ENCODE measurements around the gene RNF213.
"Not testable (repeated sequence)": the region's sequence is repeated elsewhere in the genome, so short reads cannot be mapped to it uniquely, and the experiment has no call there.

RNF213 gene

DNA sequence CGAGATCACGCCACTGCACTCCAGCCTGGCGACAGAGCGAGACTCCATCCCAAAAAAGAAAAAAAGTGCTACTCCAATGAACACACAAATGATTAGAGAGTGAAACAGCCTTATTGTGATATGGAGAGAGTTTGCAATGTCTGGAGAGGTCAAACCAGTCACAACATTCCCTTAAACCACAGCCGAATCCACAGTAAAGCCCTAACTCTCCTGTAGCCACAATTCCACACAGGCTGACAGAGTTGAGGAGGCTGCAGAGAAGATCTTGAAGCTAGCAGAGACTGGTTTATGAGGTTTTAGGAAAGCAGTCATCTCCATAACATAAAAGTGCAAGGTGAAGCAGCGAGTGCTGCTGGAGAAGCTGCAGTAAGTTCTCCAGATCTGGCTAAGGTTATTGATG is 6.7 kb downstream of the RNF213 start:
- in situ Hi-C loops (cut with MboI; ENCODE audit: low sequenced_read_pairs): no loop called here

DNA sequence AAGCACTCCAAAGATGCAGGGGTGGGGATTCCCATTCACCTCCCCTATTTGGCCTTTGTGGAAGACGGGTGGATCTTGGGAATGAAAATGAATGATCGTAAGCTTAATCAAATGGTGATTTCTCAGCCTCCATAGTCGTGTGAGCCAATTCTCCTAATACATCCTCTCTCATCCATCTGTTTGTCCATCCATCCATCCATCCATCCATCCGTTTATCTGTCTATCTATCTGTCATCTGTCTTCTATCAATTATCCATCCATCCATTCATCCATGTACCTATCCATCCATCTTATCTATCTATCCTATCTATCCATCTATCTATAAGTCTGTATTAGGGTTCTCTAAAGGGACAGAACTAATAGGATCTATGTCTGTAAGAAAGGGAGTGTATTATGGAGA is 7.8 kb downstream of the RNF213 start:
- in situ Hi-C loops (cut with MboI; ENCODE audit: low sequenced_read_pairs): no loop called here

DNA sequence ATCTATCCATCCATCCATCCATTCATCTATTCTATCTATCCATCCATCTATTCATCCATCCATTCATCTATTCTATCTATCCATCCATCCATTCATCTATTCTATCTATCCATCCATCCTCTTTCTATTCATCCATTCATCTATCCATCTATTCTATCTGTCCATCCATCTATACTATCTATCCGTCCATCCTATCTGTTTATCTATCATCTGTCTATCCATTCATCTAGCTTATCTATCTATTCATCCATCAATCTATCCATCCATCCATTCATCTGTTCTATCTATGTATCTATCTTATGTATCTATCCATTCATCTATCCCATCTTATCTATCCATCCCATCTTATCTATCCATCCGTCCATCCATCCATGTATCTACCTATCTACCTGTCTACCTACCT is 8.8 kb downstream of the RNF213 start:
- in situ Hi-C loops (cut with MboI; ENCODE audit: low sequenced_read_pairs): no loop called here

DNA sequence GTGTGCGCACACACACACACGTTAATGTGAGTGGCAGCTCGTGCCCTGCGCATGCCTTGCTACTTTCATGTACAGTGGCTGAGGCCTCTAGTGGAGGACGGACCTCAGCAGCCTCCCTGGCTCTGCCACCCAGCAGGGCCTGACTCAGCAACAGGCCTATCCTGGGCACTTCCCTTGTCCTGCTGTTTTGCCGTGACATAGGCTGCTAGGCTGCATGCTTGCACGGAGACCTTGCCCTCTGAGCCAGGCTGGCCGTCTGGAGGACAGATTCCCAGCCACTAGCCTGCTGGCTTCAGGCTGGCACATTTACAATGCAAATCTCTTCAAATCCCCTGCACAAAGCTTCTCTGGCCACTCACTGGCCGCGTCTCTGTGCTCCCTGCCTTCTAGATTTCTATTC is 9.5 kb downstream of the RNF213 start:
- in situ Hi-C loops (cut with MboI; ENCODE audit: low sequenced_read_pairs): no loop called here

DNA sequence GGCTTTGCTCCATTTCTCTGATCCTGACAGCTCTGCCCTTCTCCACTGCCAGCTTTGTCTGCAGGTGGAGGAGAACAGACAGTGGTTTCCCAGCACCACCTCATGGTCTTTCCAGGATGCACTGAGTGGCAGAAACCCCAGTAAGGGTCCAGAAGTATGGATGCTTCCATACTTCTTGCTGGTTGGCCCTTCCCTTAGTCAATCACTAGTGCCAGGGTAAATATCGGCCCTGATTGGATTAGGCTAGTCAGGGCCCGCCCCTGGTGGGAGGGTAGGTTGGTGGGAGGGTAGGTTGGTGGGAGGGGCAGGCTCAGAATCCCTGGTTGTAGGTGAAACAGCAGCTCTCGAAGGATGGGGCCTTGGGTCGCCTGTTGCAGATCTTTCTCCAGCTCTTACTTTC is 10.2 kb downstream of the RNF213 start:
- in situ Hi-C loops (cut with MboI; ENCODE audit: low sequenced_read_pairs): no loop called here

DNA sequence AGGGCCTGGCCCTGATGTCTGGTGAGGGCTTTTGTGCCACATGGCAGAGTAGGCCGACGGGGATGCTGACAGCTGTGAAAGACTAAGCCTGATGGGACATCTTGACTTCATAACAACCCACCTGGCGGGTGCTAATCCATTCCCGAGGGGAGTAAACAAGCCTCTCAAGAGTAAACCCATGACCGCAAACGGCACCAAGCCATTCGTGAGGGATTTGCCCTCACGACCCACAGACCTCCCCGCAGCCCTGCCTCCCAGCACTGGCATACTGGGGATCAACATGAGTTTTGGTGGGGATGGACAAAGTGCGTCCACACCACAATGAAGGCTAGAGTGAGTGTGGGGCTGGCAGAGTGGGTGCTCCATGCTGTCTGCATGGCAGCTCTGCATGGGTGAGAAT is 11.7 kb downstream of the RNF213 start:
- in situ Hi-C loops (cut with MboI; ENCODE audit: low sequenced_read_pairs): no loop called here

DNA sequence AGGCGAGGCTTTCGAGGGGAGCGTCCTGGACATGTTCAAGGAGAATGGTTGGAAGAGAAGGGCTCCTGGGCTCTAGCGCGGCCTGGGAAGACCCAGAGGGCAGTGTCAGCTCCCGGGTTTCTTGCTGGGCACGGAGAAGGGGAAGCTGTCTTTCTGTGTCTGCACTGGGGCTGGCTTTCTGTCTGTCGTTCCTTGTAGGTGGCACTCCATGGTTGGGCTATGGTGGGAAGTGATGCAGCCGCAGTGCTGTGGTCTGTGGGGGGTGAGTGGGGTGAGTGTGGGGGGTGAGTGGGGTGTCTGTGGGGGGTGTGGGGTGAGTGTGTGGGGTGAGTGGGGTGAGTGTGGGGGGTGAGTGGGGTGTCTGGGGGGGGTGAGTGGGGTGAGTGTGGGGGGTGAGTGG is 13.7 kb downstream of the RNF213 start:
- in situ Hi-C loops (cut with MboI; ENCODE audit: low sequenced_read_pairs): no loop called here

DNA sequence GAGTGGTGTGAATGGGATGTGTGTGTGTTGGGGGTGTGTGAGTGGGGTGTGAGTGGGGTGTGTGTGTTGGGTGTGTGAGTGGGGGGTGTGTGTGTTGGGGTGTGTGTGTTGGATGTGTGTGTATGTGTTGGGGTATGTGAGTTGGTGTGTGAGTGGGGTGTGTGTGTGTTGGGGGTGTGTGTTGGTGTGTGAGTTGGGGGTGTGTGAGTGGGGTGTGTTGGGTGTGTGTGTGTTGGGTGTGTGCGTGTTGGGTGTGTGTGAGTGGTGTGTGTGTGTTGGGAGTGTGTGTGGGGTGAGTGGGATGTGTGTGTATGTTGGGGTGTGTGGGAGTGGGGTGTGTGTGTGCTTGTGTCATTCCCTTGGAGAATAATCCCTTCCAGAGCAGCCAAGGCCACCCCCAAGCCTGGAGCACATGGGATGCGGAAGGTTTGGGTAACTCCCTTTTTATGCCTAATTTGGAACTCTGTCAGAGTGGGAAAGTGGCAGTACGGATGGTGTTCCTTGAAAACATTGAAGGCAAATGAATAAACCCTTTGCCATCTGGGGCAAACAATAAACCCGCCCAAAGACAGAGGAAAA is 14.3 kb downstream of the RNF213 start:
- in situ Hi-C loops (cut with MboI; ENCODE audit: low sequenced_read_pairs): no loop called here

DNA sequence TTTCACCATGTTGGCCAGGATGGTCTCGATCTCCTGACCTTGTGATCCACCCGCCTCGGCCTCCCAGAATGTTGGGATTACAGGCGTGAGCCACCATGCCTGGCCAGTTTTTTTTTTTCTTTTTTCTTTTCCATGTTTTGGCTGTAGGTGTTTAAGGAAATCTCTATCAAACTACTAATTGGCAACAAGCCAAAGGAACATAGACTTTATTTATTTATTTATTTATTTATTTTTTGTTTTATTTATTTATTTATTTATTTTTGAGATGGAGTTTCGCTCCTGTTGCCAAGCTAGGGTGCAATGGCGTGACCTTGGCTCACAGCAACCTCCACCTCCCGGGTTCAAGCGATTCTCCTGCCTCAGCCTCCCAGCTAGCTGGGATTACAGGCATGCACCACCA is 15.2 kb downstream of the RNF213 start:
- in situ Hi-C loops (cut with MboI; ENCODE audit: low sequenced_read_pairs): not testable (repeated sequence)

DNA sequence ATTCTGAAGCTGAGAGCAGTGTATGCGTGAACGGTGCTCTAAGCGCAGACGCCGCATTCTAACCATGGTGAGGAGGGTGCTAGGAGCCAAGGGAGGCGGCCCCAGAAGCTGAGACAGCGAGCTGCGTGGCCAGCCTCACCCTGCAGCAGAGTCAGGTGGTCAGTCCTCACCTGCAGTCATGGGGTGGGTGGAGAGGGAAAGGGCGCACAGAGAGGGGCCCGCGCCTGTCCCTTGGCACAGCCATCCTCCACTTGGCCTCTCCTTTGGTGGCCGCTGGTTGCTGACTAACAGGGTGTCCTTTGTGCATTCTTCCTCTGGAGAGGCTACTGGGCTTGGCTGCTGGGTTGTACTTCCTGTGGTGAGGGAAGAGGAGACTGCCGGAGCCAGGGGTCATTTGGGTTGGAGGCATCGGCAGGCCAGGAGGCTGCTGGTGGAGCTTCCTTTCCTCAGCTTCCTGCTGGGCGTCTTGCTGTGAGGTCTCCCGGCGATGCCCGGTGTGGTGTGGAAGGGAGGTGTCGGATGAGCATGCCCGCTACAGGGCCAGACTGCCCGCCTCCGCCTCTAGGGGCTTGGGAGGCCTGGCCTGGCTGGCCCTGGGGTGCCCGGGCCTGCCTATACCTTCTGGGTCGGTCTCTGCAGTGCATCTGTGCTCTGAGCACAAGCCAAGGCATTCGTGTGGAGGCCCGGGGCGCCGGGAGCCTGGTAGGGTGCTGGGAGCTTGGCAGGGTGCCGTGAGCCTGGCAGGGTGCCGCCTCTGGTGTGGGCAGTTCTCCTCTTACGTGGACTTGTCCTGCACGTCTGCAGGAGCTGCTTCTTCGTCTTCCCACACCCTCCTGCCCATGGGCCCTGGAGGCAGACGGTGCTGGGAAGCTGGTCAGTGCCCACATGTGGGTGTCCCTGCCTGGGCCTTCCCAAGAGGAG is 17.4 kb downstream of the RNF213 start:
- in situ Hi-C loops (cut with MboI; ENCODE audit: low sequenced_read_pairs): no loop called here

DNA sequence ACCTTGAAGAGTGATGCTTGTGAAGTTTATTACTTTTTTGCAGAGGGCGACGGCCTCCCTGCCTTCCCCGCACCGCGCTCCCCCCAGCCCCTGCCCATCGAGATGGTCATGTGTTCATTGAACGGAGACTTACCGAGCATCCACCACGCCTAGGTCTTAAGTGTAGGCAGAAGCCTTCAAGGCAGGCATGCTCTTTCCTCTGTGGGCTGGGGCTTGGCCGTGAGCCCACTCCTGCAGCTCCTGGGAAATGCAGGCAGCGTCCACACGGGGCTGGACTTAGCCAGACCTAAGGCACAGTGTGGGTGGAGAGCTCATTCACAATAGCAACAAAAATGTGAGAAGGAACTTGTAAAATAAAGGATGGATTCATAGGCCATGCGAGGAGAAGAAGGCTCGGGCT is 19.2 kb downstream of the RNF213 start:
- in situ Hi-C loops (cut with MboI; ENCODE audit: low sequenced_read_pairs): no loop called here

DNA sequence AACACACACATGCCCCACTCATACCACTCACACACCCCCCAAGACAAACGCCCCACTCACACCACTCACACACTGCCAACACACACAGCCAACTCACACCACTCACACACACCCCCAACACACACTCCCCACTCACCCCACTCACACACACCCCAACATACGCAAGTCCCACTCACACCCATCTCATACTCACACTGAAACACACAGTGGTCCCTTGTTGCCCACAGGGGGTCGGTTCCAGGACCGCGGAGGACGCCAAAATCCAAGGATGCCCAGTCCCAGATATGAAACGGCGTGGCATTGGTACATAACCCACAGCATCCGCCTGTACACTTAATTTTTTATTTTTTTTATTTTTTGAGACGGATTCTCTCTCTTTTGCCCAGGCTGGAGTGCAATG is 20.9 kb downstream of the RNF213 start:
- in situ Hi-C loops (cut with MboI; ENCODE audit: low sequenced_read_pairs): no loop called here

DNA sequence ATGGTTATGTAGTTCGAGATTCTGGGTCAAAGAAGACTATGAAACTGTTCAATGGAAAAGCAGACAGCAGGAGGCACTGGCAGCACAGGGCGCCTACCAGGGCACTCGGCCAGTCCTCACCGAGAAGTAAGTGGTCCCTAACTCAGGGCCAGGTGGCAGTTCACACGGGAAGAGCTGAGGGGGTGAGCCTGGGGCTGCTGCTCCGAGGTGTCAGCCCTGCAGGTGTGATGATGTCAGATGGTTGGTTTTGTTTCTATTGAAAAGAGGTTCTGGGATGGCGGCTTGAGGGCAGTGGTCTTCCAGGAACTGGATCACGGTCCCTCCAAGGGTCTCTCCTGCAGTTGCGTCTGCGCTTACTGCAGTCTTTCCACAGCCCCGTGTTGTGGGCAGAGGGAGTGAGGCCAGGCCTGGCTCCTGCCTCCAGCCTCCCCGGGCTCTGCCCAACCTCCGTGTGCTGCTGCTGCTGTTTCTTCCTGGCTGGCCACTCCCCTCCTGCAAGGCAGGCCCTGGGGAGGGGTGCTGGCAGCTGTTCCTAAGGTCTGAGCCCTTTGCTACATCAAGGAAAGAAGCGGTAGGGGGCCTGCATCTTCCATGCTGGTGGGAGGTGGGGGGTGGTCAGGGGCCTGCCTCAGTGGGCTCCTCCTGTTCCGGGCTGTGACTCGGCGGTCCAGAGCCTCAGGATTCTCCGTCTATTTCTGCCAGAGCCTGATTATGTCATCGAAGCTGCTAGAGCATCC is 22.6 kb downstream of the RNF213 start:
- in situ Hi-C loops (cut with MboI; ENCODE audit: low sequenced_read_pairs): no loop called here

DNA sequence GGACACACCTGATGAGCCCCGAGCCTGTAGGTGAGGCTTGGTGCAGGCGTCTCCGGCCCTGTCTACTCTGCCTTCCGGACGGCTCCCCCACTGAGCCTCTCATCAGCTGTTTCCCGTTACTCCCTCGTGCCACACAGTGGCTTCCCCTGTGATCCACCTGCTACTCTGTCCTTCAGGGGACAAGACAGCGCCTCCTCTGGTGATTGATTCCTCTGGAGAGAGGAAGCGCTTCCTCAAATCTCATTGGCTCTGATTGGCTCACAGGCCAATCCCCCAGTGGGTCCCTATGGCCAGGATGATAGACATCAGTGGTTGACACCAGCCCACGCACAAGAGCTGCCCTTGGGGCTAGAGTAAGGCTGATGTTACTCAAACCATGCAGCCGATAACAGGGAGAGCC is 24.0 kb downstream of the RNF213 start:
- in situ Hi-C loops (cut with MboI; ENCODE audit: low sequenced_read_pairs): no loop called here

DNA sequence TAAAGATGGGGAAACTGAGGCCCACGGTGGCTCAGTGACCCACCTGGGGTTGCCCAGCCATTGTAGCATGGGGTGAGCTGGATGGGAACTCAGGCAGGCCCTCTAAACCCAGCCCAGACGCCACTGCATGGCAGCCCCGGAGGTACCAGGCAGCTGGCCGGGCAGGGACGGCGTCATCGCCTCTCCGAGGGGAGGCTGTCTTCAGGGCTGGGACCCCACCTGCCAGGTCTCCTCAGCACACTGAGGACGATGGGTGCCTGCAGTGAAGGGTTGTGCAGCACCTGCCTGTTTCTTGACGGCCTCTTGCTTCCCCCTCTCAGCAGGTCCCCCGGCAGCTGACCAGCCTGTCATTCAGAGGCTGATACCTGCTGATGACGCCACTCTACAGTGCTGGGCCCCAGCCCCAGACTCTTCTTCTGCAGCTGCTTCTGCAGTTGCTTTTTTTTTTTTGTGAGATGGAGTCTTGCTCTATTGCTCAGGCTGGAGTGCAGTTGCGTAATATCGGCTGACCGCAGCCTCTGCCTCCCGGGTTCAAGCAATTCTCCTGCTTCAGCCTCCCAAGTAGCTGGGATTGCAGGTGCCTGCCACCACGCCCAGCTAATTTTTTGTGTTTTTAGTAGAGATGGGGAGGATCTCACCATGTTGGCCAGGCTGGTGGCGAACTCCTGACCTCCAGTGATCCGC is 24.7 kb downstream of the RNF213 start:
- in situ Hi-C loops (cut with MboI; ENCODE audit: low sequenced_read_pairs): no loop called here

DNA sequence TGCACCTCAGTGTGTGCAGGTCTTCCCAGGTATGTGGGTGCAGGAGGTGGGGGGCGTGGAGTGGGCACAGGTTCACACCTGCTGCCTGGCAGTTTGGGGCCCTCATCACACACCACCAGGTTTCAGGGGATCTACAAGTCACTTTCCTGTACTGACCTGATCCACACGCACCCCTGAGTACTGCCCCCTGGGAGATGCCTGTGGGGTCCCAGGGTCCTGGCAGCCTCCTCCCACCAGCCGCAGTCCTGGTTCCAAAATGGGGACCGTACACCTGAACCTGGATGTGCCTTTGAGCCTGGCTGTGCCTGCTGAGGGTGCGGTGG is 25.9 kb downstream of the RNF213 start:
- in situ Hi-C loops (cut with MboI; ENCODE audit: low sequenced_read_pairs): no loop called here

DNA sequence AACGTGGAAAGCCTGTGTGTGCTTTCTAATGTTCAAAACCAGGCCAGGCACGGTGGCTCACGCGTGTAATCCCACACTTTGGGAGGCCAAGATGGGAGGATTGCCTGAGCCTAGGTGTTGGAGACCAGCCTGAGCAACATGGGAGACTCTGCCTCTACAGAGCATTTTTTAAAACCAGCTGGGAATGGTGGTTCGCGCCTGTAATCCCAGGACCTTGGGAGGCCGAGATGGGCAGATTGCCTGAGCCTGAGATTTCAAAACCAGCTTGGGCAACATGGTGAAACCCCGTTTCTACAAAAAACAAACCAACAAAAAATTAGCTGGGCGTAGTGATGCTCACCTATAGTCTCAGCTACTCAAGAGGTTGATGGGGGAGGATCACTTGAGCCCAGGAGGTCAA is 26.4 kb downstream of the RNF213 start:
- in situ Hi-C loops (cut with MboI; ENCODE audit: low sequenced_read_pairs): no loop called here

DNA sequence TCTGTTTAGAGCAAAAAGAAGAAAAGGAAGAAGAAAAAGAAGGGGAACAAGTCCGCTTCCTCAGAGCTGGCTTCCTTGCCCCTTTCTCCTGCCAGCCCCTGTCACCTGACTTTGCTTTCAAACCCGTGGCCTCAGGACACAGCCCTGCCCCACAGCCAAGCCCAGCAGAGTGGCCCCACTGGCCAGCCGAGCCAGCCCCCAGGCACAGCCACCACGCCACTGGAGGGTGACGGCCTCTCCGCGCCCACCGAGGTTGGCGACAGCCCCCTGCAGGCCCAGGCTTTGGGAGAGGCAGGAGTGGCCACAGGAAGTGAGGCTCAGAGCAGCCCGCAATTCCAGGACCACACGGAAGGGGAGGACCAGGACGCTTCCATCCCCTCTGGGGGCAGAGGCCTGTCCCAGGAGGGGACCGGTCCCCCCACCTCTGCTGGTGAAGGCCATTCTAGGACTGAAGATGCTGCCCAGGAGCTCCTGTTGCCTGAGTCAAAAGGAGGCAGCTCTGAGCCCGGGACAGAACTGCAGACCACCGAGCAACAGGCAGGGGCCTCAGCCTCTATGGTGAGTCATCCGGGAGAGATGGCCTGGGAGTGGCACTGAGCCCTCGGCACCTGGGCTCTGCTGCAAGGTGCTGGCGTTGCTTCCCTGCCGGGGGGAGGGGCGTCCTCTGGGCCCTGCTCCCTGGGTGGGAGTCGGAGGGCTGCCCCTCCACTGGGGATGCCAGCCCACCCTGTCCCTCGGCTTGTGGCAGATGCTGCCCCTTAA is 27.3 kb downstream of the RNF213 start:
- in situ Hi-C loops (cut with MboI; ENCODE audit: low sequenced_read_pairs): no loop called here

DNA sequence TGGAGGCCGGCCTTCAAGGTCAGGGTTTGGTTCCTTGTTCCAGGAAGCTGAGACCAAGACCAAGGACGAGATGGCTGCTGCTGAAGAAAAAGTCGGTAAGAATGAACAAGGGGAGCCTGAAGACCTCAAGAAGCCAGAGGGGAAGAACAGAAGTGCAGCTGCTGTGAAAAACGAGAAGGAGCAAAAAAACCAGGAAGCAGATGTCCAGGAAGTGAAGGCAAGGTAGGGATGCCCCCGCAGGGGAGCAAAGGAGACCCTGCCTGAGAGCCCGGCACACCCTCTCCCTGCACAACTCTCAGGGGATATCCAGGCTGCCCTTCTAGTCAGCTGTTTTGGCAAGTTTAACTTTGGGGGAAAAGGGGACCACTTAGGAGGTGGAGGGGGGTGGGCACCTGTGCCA is 29.0 kb downstream of the RNF213 start:
- in situ Hi-C loops (cut with MboI; ENCODE audit: low sequenced_read_pairs): no loop called here

DNA sequence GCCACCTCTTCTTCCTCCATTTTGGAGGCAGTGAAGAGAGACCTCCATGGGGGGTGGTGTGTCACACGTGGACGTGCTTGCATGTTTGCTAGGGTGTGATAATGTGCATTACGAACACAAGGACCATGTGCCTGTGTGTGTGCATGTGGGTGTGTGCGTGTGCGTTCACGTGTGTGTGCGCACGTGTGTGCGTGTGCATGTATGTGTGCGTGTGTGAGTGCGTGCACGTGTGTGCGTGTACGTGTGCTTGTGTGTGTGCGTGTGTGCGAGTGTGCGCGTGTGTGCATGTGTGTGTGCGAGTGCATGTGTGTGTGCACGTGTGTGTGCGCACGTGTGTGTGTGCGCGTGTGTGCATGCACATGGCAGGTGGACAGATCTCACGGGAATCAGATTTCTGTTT is 29.5 kb downstream of the RNF213 start:
- in situ Hi-C loops (cut with MboI; ENCODE audit: low sequenced_read_pairs): no loop called here

DNA sequence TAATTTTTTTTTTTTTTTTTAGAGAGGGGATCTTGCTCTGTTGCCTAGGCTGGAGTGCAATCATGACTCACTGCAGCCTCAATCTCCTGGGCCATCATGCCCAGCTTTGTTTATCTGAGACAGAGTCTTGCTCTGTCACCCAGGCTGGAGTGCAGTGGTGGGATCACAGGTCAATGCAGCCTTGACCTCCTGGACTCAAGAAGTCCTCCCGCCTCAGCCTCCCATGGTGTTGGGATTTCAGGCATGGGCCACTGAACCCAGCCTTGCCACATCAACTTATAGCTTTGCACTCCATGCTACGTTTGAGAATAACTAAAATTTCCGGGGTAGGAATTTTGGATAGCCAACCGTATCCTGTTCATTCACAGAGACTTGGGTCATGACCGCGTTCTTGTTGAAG is 30.6 kb downstream of the RNF213 start:
- in situ Hi-C loops (cut with MboI; ENCODE audit: low sequenced_read_pairs): no loop called here
